KMS-11 (cell line): ENCODE results near the gene ZC3H13.

Experiments used
- H2AFZ ChIP-seq: fragments of 200-600 bp; sonication (generic); 2 replicates; pipeline ENCODE4 v1.6.1; 2016; ENCODE audit warnings: antibody characterized with exemption, mixed run types, low read depth
- H3K27ac ChIP-seq: fragments of 200-600 bp; sonication (generic); 2 replicates; pipeline ENCODE4 v1.6.1; 2016; ENCODE audit warnings: mild to moderate bottlenecking, mixed run types
- H3K27me3 ChIP-seq: fragments of 200-600 bp; sonication (generic); 2 replicates; pipeline ENCODE4 v1.6.1; 2017; ENCODE audit warnings: mild to moderate bottlenecking, low read depth, mixed run types, moderate library complexity; ENCODE audit not compliant: insufficient read depth
- H3K36me3 ChIP-seq: fragments of 200-600 bp; sonication (generic); 2 replicates; pipeline ENCODE4 v1.6.1; 2017; ENCODE audit warnings: mild to moderate bottlenecking, mixed run types; ENCODE audit not compliant: insufficient read depth
- H3K4me1 ChIP-seq: fragments of 200-600 bp; sonication (generic); 2 replicates; pipeline ENCODE4 v1.6.1; 2016; ENCODE audit warnings: mild to moderate bottlenecking, low read depth, mixed run types; ENCODE audit not compliant: poor library complexity, severe bottlenecking
- H3K4me2 ChIP-seq: fragments of 200-600 bp; sonication (generic); 2 replicates; pipeline ENCODE4 v1.7.0; 2016; ENCODE audit warnings: mild to moderate bottlenecking, mixed run types
- H3K4me3 ChIP-seq: fragments of 200-600 bp; sonication (generic); IDR thresholded peaks from 2 replicates; pipeline ENCODE4 v1.6.1; 2017; ENCODE audit warnings: low read depth, low read length, mixed read lengths; ENCODE audit not compliant: insufficient read depth
- H3K79me2 ChIP-seq: fragments of 200-600 bp; sonication (generic); 2 replicates; pipeline ENCODE4 v1.6.1; 2016; ENCODE audit warnings: low read depth, mixed run types; ENCODE audit not compliant: insufficient read depth
- H3K9ac ChIP-seq: fragments of 200-600 bp; sonication (generic); 2 replicates; pipeline ENCODE4 v1.6.1; 2016; ENCODE audit warnings: mild to moderate bottlenecking, mixed run types
- H4K20me1 ChIP-seq: fragments of 200-600 bp; sonication (generic); 2 replicates; pipeline ENCODE4 v1.6.1; 2016; ENCODE audit warnings: mild to moderate bottlenecking, mixed run types; ENCODE audit not compliant: insufficient read depth
- TF ChIP-seq, protein P1 (sequence below): fragments of 200-600 bp; sonication (generic); conservative IDR thresholded peaks from 2 replicates; pipeline ENCODE4 v1.6.1; 2017; ENCODE audit warnings: low read depth, mild to moderate bottlenecking, antibody characterized with exemption, low read length, moderate library complexity, mixed read lengths

ZC3H13 gene

GRCh38 chr13:46086421-46086922 lies 33.9 kb upstream of the ZC3H13 start:
- no peak overlapping the region for H3K27ac ChIP-seq
- H3K79me2 ChIP-seq, result no peaks in the 10 kb centered on the region
- no peaks in the 10 kb centered on the region for H3K27me3 ChIP-seq
- no peak overlapping the region for H3K9ac ChIP-seq
- no peaks in the 10 kb centered on the region for H3K36me3 ChIP-seq
- no peak overlapping the region for H2AFZ ChIP-seq
- no peak overlapping the region for H3K4me2 ChIP-seq
- no peaks in the 10 kb centered on the region for H4K20me1 ChIP-seq
- TF ChIP-seq, protein P1, sequence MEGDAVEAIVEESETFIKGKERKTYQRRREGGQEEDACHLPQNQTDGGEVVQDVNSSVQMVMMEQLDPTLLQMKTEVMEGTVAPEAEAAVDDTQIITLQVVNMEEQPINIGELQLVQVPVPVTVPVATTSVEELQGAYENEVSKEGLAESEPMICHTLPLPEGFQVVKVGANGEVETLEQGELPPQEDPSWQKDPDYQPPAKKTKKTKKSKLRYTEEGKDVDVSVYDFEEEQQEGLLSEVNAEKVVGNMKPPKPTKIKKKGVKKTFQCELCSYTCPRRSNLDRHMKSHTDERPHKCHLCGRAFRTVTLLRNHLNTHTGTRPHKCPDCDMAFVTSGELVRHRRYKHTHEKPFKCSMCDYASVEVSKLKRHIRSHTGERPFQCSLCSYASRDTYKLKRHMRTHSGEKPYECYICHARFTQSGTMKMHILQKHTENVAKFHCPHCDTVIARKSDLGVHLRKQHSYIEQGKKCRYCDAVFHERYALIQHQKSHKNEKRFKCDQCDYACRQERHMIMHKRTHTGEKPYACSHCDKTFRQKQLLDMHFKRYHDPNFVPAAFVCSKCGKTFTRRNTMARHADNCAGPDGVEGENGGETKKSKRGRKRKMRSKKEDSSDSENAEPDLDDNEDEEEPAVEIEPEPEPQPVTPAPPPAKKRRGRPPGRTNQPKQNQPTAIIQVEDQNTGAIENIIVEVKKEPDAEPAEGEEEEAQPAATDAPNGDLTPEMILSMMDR, result no peak
- H3K4me3 ChIP-seq, result no peak overlapping the region
- H3K4me1 ChIP-seq, result no peaks in the 10 kb centered on the region

DNA sequence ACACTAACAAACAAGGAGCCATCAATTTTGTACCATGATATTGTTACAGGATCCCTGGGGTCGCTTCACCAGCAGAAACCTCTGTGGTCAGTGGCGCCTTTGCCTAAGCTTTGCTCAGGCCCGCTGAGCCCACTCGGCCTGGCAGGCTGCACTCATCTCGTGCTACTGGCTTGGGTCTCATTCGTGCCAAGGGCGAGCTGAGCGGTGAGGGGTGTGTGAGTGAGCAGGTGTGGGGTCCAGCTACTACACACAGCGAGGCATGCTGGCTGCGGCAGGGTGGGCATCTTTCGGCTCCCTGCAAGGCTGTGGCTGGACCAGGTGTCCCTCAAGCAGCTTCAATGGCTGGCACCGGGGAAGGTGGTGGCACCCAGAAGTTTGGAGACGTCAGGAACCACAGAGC lies 33.2 kb upstream of the ZC3H13 start:
- Histone ChIP-seq H3K27me3 (no peaks in the 10 kb centered on the region), H3K9ac (no peak overlapping the region), H3K27ac (no peak overlapping the region), H3K36me3 (no peaks in the 10 kb centered on the region), H3K4me3 (no peak overlapping the region), H3K4me1 (no peaks in the 10 kb centered on the region), H3K4me2 (no peak overlapping the region), H4K20me1 (no peaks in the 10 kb centered on the region), H3K79me2 (no peaks in the 10 kb centered on the region), H2AFZ (no peak overlapping the region)
- TF ChIP-seq, protein P1, result no peak

DNA sequence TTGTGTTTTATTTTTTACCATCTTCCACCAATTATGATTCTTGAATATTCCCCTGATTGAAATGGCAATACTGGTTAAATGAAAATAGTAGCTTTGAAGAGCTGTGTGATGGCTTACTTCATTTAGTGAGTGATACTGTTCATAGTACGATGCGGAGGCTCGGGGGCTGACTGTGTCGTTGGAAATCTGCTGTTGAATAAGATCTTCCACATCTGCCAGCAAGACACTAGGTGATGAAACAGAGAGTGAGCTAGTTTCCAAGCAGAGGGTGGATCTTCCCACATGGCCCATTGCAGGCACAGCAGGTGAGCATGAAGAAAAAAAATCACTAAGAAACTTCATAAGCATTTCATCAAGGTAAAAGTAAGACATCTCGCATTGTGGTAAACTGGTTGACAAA lies 29.8 kb upstream of the ZC3H13 start:
- Histone ChIP-seq H3K27ac (no peak overlapping the region), H4K20me1 (no peaks in the 10 kb centered on the region), H3K4me1 (peaks cover 5% of the 10 kb centered on the region), H3K27me3 (no peaks in the 10 kb centered on the region), H3K79me2 (no peaks in the 10 kb centered on the region), H3K9ac (no peak overlapping the region), H2AFZ (no peak overlapping the region), H3K36me3 (no peaks in the 10 kb centered on the region), H3K4me2 (no peak overlapping the region), H3K4me3 (no peak overlapping the region)
- TF ChIP-seq, protein P1, result no peak

DNA sequence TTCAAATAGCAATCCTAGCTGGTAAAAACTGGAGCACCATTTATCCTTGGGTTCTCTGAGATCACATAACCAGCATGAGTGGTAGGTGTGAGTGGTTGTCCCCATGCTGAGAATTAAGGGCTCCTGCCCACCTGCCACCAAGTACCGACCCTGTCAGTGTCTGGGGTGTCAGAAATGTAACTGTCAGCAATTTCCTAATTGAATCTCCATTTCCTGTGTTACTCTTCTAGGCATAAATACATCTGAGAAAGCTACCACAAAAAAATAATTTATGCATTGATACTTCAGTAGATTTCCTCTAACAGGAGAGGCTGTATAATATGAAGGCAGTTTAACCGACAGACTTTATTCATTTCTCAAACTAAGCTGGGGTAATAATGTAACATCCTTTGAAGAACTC lies 27.2 kb upstream of the ZC3H13 start:
- H3K27ac ChIP-seq, result no peak overlapping the region
- H3K9ac ChIP-seq, result no peak overlapping the region
- no peak overlapping the region for H3K4me2 ChIP-seq
- H3K27me3 ChIP-seq, result no peaks in the 10 kb centered on the region
- peaks cover 5% of the 10 kb centered on the region for H3K4me1 ChIP-seq
- no peaks in the 10 kb centered on the region for H3K79me2 ChIP-seq
- H4K20me1 ChIP-seq, result no peaks in the 10 kb centered on the region
- no peak overlapping the region for H3K4me3 ChIP-seq
- no peaks in the 10 kb centered on the region for H3K36me3 ChIP-seq
- no peak overlapping the region for H2AFZ ChIP-seq
- TF ChIP-seq, protein P1, result no peak
